K562 (cell line): ENCODE data around the gene DOCK8. TPM values are rescaled to one million over a fixed set of nuclear protein-coding genes. Genes with fewer than 3 reads are reported as not detected.
A peak's percentile ranks its signal among the peaks of the same experiment; 100 is the strongest.

Experiments
- ASH1L ChIP-seq: fragments of 450-650 bp; IDR thresholded peaks from 2 replicates; pipeline ENCODE4 v1.6.1; 2018; ENCODE audit warnings: borderline replicate concordance, mild to moderate bottlenecking, low read depth; ENCODE audit not compliant: partially characterized antibody
- CBFA2T2 ChIP-seq: fragments of 450-650 bp; conservative IDR thresholded peaks from 2 replicates; pipeline ENCODE4 v1.6.1; 2017; ENCODE audit warnings: mild to moderate bottlenecking
- CBFA2T3 ChIP-seq: fragments of 450-650 bp; IDR thresholded peaks from 2 replicates; pipeline ENCODE4 v1.6.1; 2017
- COPS2 ChIP-seq: fragments of 450-650 bp; conservative IDR thresholded peaks from 2 replicates; pipeline ENCODE4 v1.6.1; 2016; ENCODE audit warnings: mild to moderate bottlenecking, moderate library complexity
- DDX20 ChIP-seq: fragments of 450-650 bp; IDR thresholded peaks from 2 replicates; pipeline ENCODE4 v1.6.1; 2016; ENCODE audit warnings: missing genetic modification characterization, low read depth, mild to moderate bottlenecking, missing compliant biosample characterization, moderate library complexity
- ELF4 ChIP-seq: fragments of 450-650 bp; formaldehyde crosslinking; IDR thresholded peaks from 2 replicates; pipeline ENCODE4 v1.4.0; 2022; ENCODE audit warnings: missing genetic modification characterization
- EP400 ChIP-seq: fragments of 450-650 bp; IDR thresholded peaks from 2 replicates; pipeline ENCODE4 v1.6.1; 2017; ENCODE audit warnings: antibody characterized with exemption, mild to moderate bottlenecking, moderate library complexity
- ETV5 ChIP-seq: sonication (generic); formaldehyde crosslinking; IDR thresholded peaks from 2 replicates; pipeline ENCODE4 v1.4.0; 2020; ENCODE audit warnings: low read depth, mild to moderate bottlenecking, missing genetic modification reagents
- GABPB1 ChIP-seq: sonication (generic); formaldehyde crosslinking; IDR thresholded peaks from 2 replicates; pipeline ENCODE4 v1.8.0; 2022; ENCODE audit warnings: mild to moderate bottlenecking, missing genetic modification reagents
- NELFE ChIP-seq: IDR thresholded peaks from 2 replicates; pipeline ENCODE4 v1.6.1; 2011; ENCODE audit warnings: mild to moderate bottlenecking; ENCODE audit not compliant: insufficient read depth, insufficient read length
- NFYB ChIP-seq: IDR thresholded peaks from 2 replicates; pipeline ENCODE4 v1.6.1; 2011; ENCODE audit warnings: mild to moderate bottlenecking, moderate library complexity; ENCODE audit not compliant: insufficient read length; ENCODE audit errors: extremely low read depth
- STAT5A ChIP-seq: IDR thresholded peaks from 2 replicates; pipeline ENCODE4 v1.6.1; 2012; ENCODE audit warnings: low read length, inconsistent platforms, borderline replicate concordance
- TAL1 ChIP-seq: fragments of 450-650 bp; IDR thresholded peaks from 2 replicates; pipeline ENCODE4 v1.6.1; 2016; ENCODE audit warnings: mild to moderate bottlenecking
- TEAD4 ChIP-seq, 2 experiments: sonication (generic) in 1 of 2; formaldehyde crosslinking in 1 of 2; IDR thresholded peaks; 2 replicates each; pipeline versions ENCODE4 v1.6.1 to v1.8.0; 2012 to 2022; ENCODE audit warnings: borderline replicate concordance in 1 of 2, inconsistent platforms in 1 of 2, low read length in 1 of 2, mild to moderate bottlenecking in 1 of 2, missing genetic modification reagents in 1 of 2
- TGIF2 ChIP-seq: sonication (generic); formaldehyde crosslinking; IDR thresholded peaks from 2 replicates; pipeline ENCODE4 v1.8.1; 2022; ENCODE audit warnings: mild to moderate bottlenecking, missing genetic modification reagents, moderate library complexity
- ZC3H8 ChIP-seq: fragments of 450-650 bp; IDR thresholded peaks from 2 replicates; pipeline ENCODE4 v1.6.1; 2017
- ZNF224 ChIP-seq: sonication (generic); formaldehyde crosslinking; IDR thresholded peaks from 2 replicates; pipeline ENCODE4 v1.8.0; 2022; ENCODE audit warnings: mild to moderate bottlenecking, missing genetic modification reagents
- ZNF507 ChIP-seq: conservative IDR thresholded peaks from 2 replicates; pipeline ENCODE4 v1.6.1; 2017; ENCODE audit warnings: missing genetic modification characterization, missing compliant biosample characterization
- ZSCAN32 ChIP-seq: fragments of 450-650 bp; formaldehyde crosslinking; IDR thresholded peaks from 2 replicates; pipeline ENCODE4 v1.4.0; 2020; ENCODE audit warnings: mild to moderate bottlenecking, moderate library complexity
- polyA plus RNA-seq, 8 experiments: library from polyadenylated mRNA; depleted of rRNA in 4 of 8; stranded (reverse) in 5 of 8; unstranded in 3 of 8; fragments of >200 nt; fragmentation: Nextera tagmentation in 2 of 8; fragmentation: Illumina TruSeq in 1 of 8; extraction: Ambion mirVana in 2 of 8; extraction: Trizol in 1 of 8; gene quantifications; 2 replicates each; pipeline versions ENCODE4 v1.2.1 to v1.2.3, GENCODE V29; 2011 to 2014; ENCODE audit warnings: inconsistent platforms in 1 of 8, missing spikeins in 1 of 8
- total RNA-seq, 7 experiments: library from RNA; depleted of rRNA in 6 of 7; stranded (reverse); fragments of >200 nt in 6 of 7; fragmentation: Illumina TruSeq in 2 of 7; extraction: Trizol in 2 of 7; gene quantifications; 2 replicates each; pipeline versions ENCODE4 v1.2.1 to v1.2.3, GENCODE V29; 2011 to 2021; ENCODE audit warnings: low replicate concordance in 1 of 7
- TF ChIP-seq, protein P1 (sequence below): sonication (generic); formaldehyde crosslinking; IDR thresholded peaks from 2 replicates; pipeline ENCODE4 v1.5.0; 2020; ENCODE audit warnings: missing genetic modification reagents
- TF ChIP-seq, protein P2 (sequence below): sonication (generic); formaldehyde crosslinking; IDR thresholded peaks from 2 replicates; pipeline ENCODE4 v1.8.0; 2022; ENCODE audit warnings: missing genetic modification reagents, mild to moderate bottlenecking, borderline replicate concordance
- TF ChIP-seq, protein P3 (sequence below): sonication (generic); formaldehyde crosslinking; IDR thresholded peaks from 2 replicates; pipeline ENCODE4 v1.8.1; 2023; ENCODE audit warnings: mild to moderate bottlenecking, missing genetic modification reagents
- TF ChIP-seq, protein P4 (sequence below), 2 experiments: fragments of 450-650 bp in 1 of 2; IDR thresholded peaks; 2 replicates each; pipeline ENCODE4 v1.6.1; 2011 to 2017; ENCODE audit warnings: low read depth in 2 of 2, antibody characterized with exemption in 1 of 2, borderline replicate concordance in 1 of 2, low read length in 1 of 2, mild to moderate bottlenecking in 1 of 2, mixed read lengths in 1 of 2; ENCODE audit not compliant: control insufficient read depth in 1 of 2

Gene DOCK8
- total and polyA plus RNA-seq, 9 of the 15 experiments (the other 6 are each of a cell fraction or from before 2014, with no cell fraction given): 14.4 to 53.8 (median 25.1) TPM

DNA sequence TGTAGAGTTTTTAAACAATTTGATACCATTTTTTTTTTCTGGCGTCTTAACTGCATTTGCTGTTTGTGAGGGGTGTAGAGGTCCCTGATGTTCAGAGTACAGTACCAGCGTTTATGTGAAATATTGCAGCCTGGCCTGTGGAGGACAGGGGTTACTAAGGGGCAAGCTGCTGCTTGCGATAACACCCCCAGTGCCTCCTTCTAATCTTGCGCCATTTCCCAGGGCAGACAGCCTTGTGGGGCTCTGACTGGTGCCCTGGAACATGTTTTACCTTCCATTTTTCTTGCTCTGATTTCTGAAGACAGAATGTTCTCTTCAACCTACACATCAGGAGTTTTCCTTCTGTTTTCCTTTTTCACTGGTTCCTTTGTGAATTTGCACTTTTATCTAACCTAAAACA, 142.9 kb downstream of the DOCK8 start (continued):
- TF ChIP-seq, protein P1, sequence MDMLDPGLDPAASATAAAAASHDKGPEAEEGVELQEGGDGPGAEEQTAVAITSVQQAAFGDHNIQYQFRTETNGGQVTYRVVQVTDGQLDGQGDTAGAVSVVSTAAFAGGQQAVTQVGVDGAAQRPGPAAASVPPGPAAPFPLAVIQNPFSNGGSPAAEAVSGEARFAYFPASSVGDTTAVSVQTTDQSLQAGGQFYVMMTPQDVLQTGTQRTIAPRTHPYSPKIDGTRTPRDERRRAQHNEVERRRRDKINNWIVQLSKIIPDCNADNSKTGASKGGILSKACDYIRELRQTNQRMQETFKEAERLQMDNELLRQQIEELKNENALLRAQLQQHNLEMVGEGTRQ: no peak
- TF ChIP-seq ELF4 (CRISPR knock-in tag) (no peak), COPS2 (no peak), ZNF507 (tag) (no peak), DDX20 (tag) (no peak), ETV5 (CRISPR knock-in tag) (no peak), STAT5A (peak; percentile 17; the same call in 1 of the 2 replicates), CBFA2T3 (peak; percentile 85), EP400 (no peak), NELFE (no peak), ZC3H8 (no peak), GABPB1 (CRISPR knock-in tag) (no peak), TAL1 (peak; percentile 58; the same call in 1 of the 2 replicates), NFYB (no peak), CBFA2T2 (peak; percentile 61), ZNF224 (no peak), ZSCAN32 (no peak), TEAD4 (IDR thresholded peaks at IDR 0.05; ENCODE audit: low read length) (peak; percentile 59; the same call in 1 of the 2 replicates), TEAD4 (CRISPR knock-in tag; IDR thresholded peaks at IDR 0.05; ENCODE audit: borderline replicate concordance) (no peak), TGIF2 (CRISPR knock-in tag) (no peak), ASH1L (no peak)
- TF ChIP-seq, protein P2, sequence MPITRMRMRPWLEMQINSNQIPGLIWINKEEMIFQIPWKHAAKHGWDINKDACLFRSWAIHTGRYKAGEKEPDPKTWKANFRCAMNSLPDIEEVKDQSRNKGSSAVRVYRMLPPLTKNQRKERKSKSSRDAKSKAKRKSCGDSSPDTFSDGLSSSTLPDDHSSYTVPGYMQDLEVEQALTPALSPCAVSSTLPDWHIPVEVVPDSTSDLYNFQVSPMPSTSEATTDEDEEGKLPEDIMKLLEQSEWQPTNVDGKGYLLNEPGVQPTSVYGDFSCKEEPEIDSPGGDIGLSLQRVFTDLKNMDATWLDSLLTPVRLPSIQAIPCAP (CRISPR knock-in tag): no peak
- TF ChIP-seq, protein P3, sequence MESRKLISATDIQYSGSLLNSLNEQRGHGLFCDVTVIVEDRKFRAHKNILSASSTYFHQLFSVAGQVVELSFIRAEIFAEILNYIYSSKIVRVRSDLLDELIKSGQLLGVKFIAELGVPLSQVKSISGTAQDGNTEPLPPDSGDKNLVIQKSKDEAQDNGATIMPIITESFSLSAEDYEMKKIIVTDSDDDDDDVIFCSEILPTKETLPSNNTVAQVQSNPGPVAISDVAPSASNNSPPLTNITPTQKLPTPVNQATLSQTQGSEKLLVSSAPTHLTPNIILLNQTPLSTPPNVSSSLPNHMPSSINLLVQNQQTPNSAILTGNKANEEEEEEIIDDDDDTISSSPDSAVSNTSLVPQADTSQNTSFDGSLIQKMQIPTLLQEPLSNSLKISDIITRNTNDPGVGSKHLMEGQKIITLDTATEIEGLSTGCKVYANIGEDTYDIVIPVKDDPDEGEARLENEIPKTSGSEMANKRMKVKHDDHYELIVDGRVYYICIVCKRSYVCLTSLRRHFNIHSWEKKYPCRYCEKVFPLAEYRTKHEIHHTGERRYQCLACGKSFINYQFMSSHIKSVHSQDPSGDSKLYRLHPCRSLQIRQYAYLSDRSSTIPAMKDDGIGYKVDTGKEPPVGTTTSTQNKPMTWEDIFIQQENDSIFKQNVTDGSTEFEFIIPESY (CRISPR knock-in tag): 0 out of 2 replicates have a peak, but pooled peaks have one; percentile 12
- TF ChIP-seq, protein P4, sequence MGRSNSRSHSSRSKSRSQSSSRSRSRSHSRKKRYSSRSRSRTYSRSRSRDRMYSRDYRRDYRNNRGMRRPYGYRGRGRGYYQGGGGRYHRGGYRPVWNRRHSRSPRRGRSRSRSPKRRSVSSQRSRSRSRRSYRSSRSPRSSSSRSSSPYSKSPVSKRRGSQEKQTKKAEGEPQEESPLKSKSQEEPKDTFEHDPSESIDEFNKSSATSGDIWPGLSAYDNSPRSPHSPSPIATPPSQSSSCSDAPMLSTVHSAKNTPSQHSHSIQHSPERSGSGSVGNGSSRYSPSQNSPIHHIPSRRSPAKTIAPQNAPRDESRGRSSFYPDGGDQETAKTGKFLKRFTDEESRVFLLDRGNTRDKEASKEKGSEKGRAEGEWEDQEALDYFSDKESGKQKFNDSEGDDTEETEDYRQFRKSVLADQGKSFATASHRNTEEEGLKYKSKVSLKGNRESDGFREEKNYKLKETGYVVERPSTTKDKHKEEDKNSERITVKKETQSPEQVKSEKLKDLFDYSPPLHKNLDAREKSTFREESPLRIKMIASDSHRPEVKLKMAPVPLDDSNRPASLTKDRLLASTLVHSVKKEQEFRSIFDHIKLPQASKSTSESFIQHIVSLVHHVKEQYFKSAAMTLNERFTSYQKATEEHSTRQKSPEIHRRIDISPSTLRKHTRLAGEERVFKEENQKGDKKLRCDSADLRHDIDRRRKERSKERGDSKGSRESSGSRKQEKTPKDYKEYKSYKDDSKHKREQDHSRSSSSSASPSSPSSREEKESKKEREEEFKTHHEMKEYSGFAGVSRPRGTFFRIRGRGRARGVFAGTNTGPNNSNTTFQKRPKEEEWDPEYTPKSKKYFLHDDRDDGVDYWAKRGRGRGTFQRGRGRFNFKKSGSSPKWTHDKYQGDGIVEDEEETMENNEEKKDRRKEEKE (IDR thresholded peaks at IDR 0.05; ENCODE audit: borderline replicate concordance in 1 of 2, control insufficient read depth in 1 of 2, low read depth in 2 of 2, low read length in 1 of 2): no peak
